T-cell (primary cell): ENCODE measurements around the gene MDP1. TPM values are rescaled to one million over a fixed set of nuclear protein-coding genes. Genes with fewer than 3 reads are reported as not detected.
A peak's percentile ranks its signal among the peaks of the same experiment; 100 is the strongest.

ENCODE experiments used
- ATAC-seq, 4 experiments: fragments of 200-7000 bp in 3 of 4; fragments of 150-1000 bp in 1 of 4; cut with Tn5 transposase; replicated peaks in 1 of 4; 1 replicate in 3 of 4; 2 replicates in 1 of 4; pipeline ENCODE4 v1.10.0; 2021; ENCODE audit warnings: moderate library complexity in 3 of 4, mild to moderate bottlenecking in 2 of 4, moderate number of reproducible peaks in 1 of 4
- CTCF ChIA-PET, 2 donors: fragments of 300-600 bp; sonication (Branson Sonifier 250); formaldehyde crosslinking; loops; one replicate each; lab custom pipeline; 2022; ENCODE audit warnings: antibody characterized with exemption in 2 of 2; lab: Charles Lee
- POLR2A ChIA-PET, 2 donors: fragments of 300-600 bp; sonication (Branson Sonifier 250); formaldehyde crosslinking; loops; one replicate each; lab custom pipeline; 2022; ENCODE audit warnings: antibody characterized with exemption in 2 of 2; lab: Charles Lee
- DNase-seq, 35 experiments: peaks; one replicate each; pipeline versions ENCODE4 v3.0.0 to v3.0.0-alpha.2; 2013 to 2023
- H3K27ac ChIP-seq: one replicate; pipeline ENCODE4 v1.5.1; 2013; ENCODE audit warnings: low read length
- H3K27me3 ChIP-seq, 2 experiments: replicated peaks in 1 of 2; 1 replicate in 1 of 2; 2 replicates in 1 of 2; pipeline versions ENCODE4 v1.6.1 to v1.7.0; 2013; ENCODE audit warnings: low read length in 1 of 2, mixed read lengths in 1 of 2; ENCODE audit not compliant: control insufficient read depth in 2 of 2, insufficient read depth in 2 of 2; ENCODE audit errors: extremely low read depth in 1 of 2
- H3K36me3 ChIP-seq, 2 donors: 1 replicate in 1 of 2; 2 replicates in 1 of 2; pipeline versions ENCODE4 v1.6.1 to v1.7.0; 2013; ENCODE audit warnings: low read length in 1 of 2; ENCODE audit not compliant: control insufficient read depth in 2 of 2, insufficient read depth in 1 of 2; ENCODE audit errors: extremely low read depth in 1 of 2
- H3K4me1 ChIP-seq, 2 experiments: 1 replicate in 1 of 2; 2 replicates in 1 of 2; pipeline versions ENCODE4 v1.6.1 to v1.7.0; 2013; ENCODE audit warnings: low read length in 2 of 2, mixed read lengths in 1 of 2; ENCODE audit not compliant: insufficient read depth in 2 of 2, control insufficient read depth in 1 of 2; ENCODE audit errors: extremely low read depth in 1 of 2
- H3K4me3 ChIP-seq, 2 donors: 1 replicate in 1 of 2; 2 replicates in 1 of 2; pipeline versions ENCODE4 v1.5.1 to v1.7.0; 2013; ENCODE audit warnings: mild to moderate bottlenecking in 2 of 2, low read length in 1 of 2, moderate library complexity in 1 of 2; ENCODE audit not compliant: control insufficient read depth in 1 of 2; ENCODE audit errors: extremely low read depth in 1 of 2
- H3K9me3 ChIP-seq: 2 replicates; pipeline ENCODE4 v1.7.0; 2013
- H3K27ac Mint-ChIP-seq, 2 donors: one replicate each; pipeline ENCODE4 v1.8.0; 2020 to 2021; ENCODE audit warnings: mild to moderate bottlenecking in 2 of 2, mixed read lengths in 2 of 2
- H3K27me3 Mint-ChIP-seq, 2 donors: one replicate each; pipeline ENCODE4 v1.8.0; 2021 to 2022; ENCODE audit warnings: mixed read lengths in 2 of 2
- H3K36me3 Mint-ChIP-seq: one replicate; pipeline ENCODE4 v1.8.0; 2021; ENCODE audit warnings: mixed read lengths
- H3K4me1 Mint-ChIP-seq, 3 donors: one replicate each; pipeline ENCODE4 v1.8.0; 2020 to 2022; ENCODE audit warnings: mixed read lengths in 3 of 3, mild to moderate bottlenecking in 1 of 3
- H3K4me3 Mint-ChIP-seq, 3 donors: one replicate each; pipeline ENCODE4 v1.8.0; 2020 to 2022; ENCODE audit warnings: mild to moderate bottlenecking in 3 of 3, mixed read lengths in 3 of 3, moderate library complexity in 3 of 3
- H3K9me3 Mint-ChIP-seq, 3 donors: one replicate each; pipeline ENCODE4 v1.8.0; 2020 to 2022; ENCODE audit warnings: mixed read lengths in 3 of 3
- WGBS: methylation state at CpG from one replicate; pipeline ENCODE4 v1.1.5; 2013; ENCODE audit warnings: missing lambda C conversion rate; ENCODE audit not compliant: insufficient coverage; 5-methylcytosine and 5-hydroxymethylcytosine counted together
- total RNA-seq, 35 experiments: library from RNA in 6 of 35; stranded (reverse) in 6 of 35; fragments of 120-200 nt in 1 of 35; gene quantifications; one replicate each; pipeline versions ENCODE4 v1.2.1 to v1.2.4 and lab custom pipeline; 2013 to 2026

MDP1 gene
- total RNA-seq, 5 donors from 2014 or later (not counting 1 experiment from before 2014, with no cell fraction given) = 7.2 to 17.5 (median 12.1) TPM

GRCh38 chr14:24195186-24196070 is 20.4 kb downstream of the MDP1 start, which contains the start of gene TM9SF1:
Gene TM9SF1 (minus strand): TSS chr14:24195441. CDS start chr14:24195019, 422 bp downstream.
- CTCF ChIA-PET = interaction anchor here (1.1 to 1.4 kb wide), 2 partner anchors 40 to 236 kb away, joined by 3 to 5 read pairs; no protein-coding TSS in a partner anchor
- peaks cover 25% of the 10 kb centered on the region for H3K36me3 Mint-ChIP-seq
- H3K9me3 Mint-ChIP-seq = no peaks in the 10 kb centered on the region

GRCh38 chr14:24194873-24195185 is 21.0 kb downstream of the MDP1 start:
- H3K27me3 Mint-ChIP-seq = no peaks in the 10 kb centered on the region
- H3K4me3 Mint-ChIP-seq = peak overlapping the region; percentile 87 to 93 (median 92)
- H3K4me1 ChIP-seq = peaks cover 14 to 43% of the 10 kb centered on the region in 2 experiments
- H3K27ac Mint-ChIP-seq = peak overlapping the region; percentile 96 to 98
- peak overlapping the region; percentile 98 for H3K27ac ChIP-seq
- ATAC-seq = no peak
- no peaks in the 10 kb centered on the region for H3K9me3 Mint-ChIP-seq
- H3K36me3 ChIP-seq = peaks cover 12 to 26% of the 10 kb centered on the region in 2 donors
- ChIA-PET CTCF (interaction anchor here in 1 of 2 donors (1.4 kb wide), 1 partner anchor 237 kb away, joined by 5 read pairs; no protein-coding TSS in a partner anchor), POLR2A (interaction anchor here in 1 of 2 donors (0.7 to 3.7 kb wide), 3 partner anchors 10 to 17 kb away, joined by 3 to 17 read pairs (median 16); partner anchors contain the start of gene CHMP4A)
- 70% methylated on average over 7 of the region's 8 CpGs for WGBS
- H3K36me3 Mint-ChIP-seq = peaks cover 25% of the 10 kb centered on the region
- peaks cover 50 to 64% (median 61%) of the 10 kb centered on the region in 3 donors for H3K4me1 Mint-ChIP-seq
- no peak for DNase-seq
- H3K27me3 ChIP-seq = no peaks in the 10 kb centered on the region
- peak overlapping the region; percentile 76 to 98 for H3K4me3 ChIP-seq
- H3K9me3 ChIP-seq = no peaks in the 10 kb centered on the region

More at GRCh38 chr14:24195186-24196070, 20.4 kb downstream of the MDP1 start, which contains the start of gene TM9SF1:
- H3K27me3 Mint-ChIP-seq = no peaks in the 10 kb centered on the region
- DNase-seq (peak; percentile 79 to 93 (median 89)), ATAC-seq (peak; percentile 91 to 94 (median 93))
- Histone ChIP-seq H3K36me3 (peaks cover 12 to 22% of the 10 kb centered on the region in 2 donors), H3K4me1 (peaks cover 14 to 43% of the 10 kb centered on the region in 2 experiments), H3K27ac (peak within 1 kb of the TSS; percentile 98), H3K27me3 (no peaks in the 10 kb centered on the region), H3K4me3 (peak within 1 kb of the TSS; percentile 76 to 98), H3K9me3 (no peaks in the 10 kb centered on the region)
- peak within 1 kb of the TSS; percentile 87 to 93 (median 92) for H3K4me3 Mint-ChIP-seq
- POLR2A ChIA-PET = interaction anchor here (0.6 to 3.7 kb wide), 11 partner anchors 10 to 203 kb away, joined by 3 to 17 read pairs (median 4); partner anchors contain the start of genes CHMP4A (in 1 of the 2), DCAF11 (in 1 of the 2), MDP1 (in 1 of the 2) and NRL (in 1 of the 2)
- peaks cover 49 to 68% (median 57%) of the 10 kb centered on the region in 3 donors for H3K4me1 Mint-ChIP-seq
- peak within 1 kb of the TSS; percentile 96 to 98 for H3K27ac Mint-ChIP-seq
- WGBS = under 1% methylated on average over 89 of the region's 89 CpGs

GRCh38 chr14:24194186-24194872 is 21.5 kb downstream of the MDP1 start:
- Histone ChIP-seq H3K9me3 (no peaks in the 10 kb centered on the region), H3K4me3 (peak overlapping the region; percentile 76 to 98), H3K27me3 (no peaks in the 10 kb centered on the region), H3K36me3 (peaks cover 15 to 26% of the 10 kb centered on the region in 2 donors), H3K27ac (peak overlapping the region; percentile 98), H3K4me1 (peaks cover 14 to 42% of the 10 kb centered on the region in 2 experiments)
- Mint-ChIP-seq H3K36me3 (peaks cover 25% of the 10 kb centered on the region), H3K4me1 (peaks cover 52 to 63% (median 61%) of the 10 kb centered on the region in 3 donors), H3K4me3 (peak overlapping the region; percentile 87 to 93 (median 92)), H3K27ac (peak overlapping the region; percentile 96 to 98), H3K27me3 (no peaks in the 10 kb centered on the region), H3K9me3 (no peaks in the 10 kb centered on the region)
- POLR2A ChIA-PET = interaction anchor here in 1 of 2 donors (2.6 to 3.7 kb wide), 2 partner anchors 14 to 18 kb away, joined by 16 to 17 read pairs; partner anchors contain the start of gene CHMP4A
- DNase-seq = no peak
- no peak for ATAC-seq
- CTCF ChIA-PET = interaction anchor here in 1 of 2 donors (0.5 to 1.4 kb wide), 2 partner anchors 20 to 237 kb away, joined by 4 to 5 read pairs; no protein-coding TSS in a partner anchor
- WGBS = 100% methylated on average over 2 of the region's 7 CpGs

- Histone ChIP-seq H3K4me3 (no peak overlapping the region), H3K27ac (no peak overlapping the region), H3K9me3 (no peaks in the 10 kb centered on the region), H3K4me1 (peaks cover 14 to 48% of the 10 kb centered on the region in 2 experiments), H3K36me3 (peaks cover 15 to 23% of the 10 kb centered on the region in 2 donors), H3K27me3 (no peaks in the 10 kb centered on the region)
- H3K4me1 Mint-ChIP-seq = peaks cover 55 to 63% (median 60%) of the 10 kb centered on the region in 3 donors
- H3K27me3 Mint-ChIP-seq = no peaks in the 10 kb centered on the region
- ATAC-seq (no peak), DNase-seq (no peak)
- peak overlapping the region in 1 of 2 donors; percentile 79 for H3K27ac Mint-ChIP-seq
- POLR2A ChIA-PET = no interaction called here
- H3K36me3 Mint-ChIP-seq = peaks cover 17% of the 10 kb centered on the region
- H3K9me3 Mint-ChIP-seq = no peaks in the 10 kb centered on the region
- CTCF ChIA-PET = no interaction called here
- WGBS = 89% methylated on average over 9 of the region's 15 CpGs
- H3K4me3 Mint-ChIP-seq = peak overlapping the region in 1 of 3 donors; percentile 26
Measured at GRCh38 chr14:24192933-24193332, 22.9 kb downstream of the MDP1 start.

- Histone ChIP-seq H3K4me3 (no peak overlapping the region), H3K27me3 (no peaks in the 10 kb centered on the region), H3K4me1 (peaks cover 11 to 46% of the 10 kb centered on the region in 2 experiments), H3K27ac (no peak overlapping the region), H3K9me3 (no peaks in the 10 kb centered on the region), H3K36me3 (peaks cover 15 to 39% of the 10 kb centered on the region in 2 donors)
- no peaks in the 10 kb centered on the region for H3K27me3 Mint-ChIP-seq
- POLR2A ChIA-PET = interaction anchor here in 1 of 2 donors (0.6 to 0.7 kb wide), 2 partner anchors 8 to 30 kb away, joined by 3 to 5 read pairs; no protein-coding TSS in a partner anchor
- no peak overlapping the region for H3K27ac Mint-ChIP-seq
- peaks cover 53 to 63% (median 55%) of the 10 kb centered on the region in 3 donors for H3K4me1 Mint-ChIP-seq
- no peak for DNase-seq
- H3K9me3 Mint-ChIP-seq = no peaks in the 10 kb centered on the region
- peaks cover 23% of the 10 kb centered on the region for H3K36me3 Mint-ChIP-seq
- ATAC-seq = no peak
- no peak overlapping the region for H3K4me3 Mint-ChIP-seq
- WGBS = 88% methylated on average over 8 of the region's 10 CpGs
- CTCF ChIA-PET = no interaction called here
Measured at GRCh38 chr14:24190416-24190815, 25.4 kb downstream of the MDP1 start.
